Jurkat, Clone E6-1 (cell line): ENCODE data around the gene PRPF38A.

Experiments
- DNase-seq: peaks from one replicate; pipeline ENCODE4 v3.0.0-alpha.2; 2011; ENCODE audit warnings: low read depth, low spot score
- H3K4me3 ChIP-seq: 2 replicates; pipeline ENCODE4 v1.5.1; 2011; ENCODE audit warnings: mild to moderate bottlenecking, low read length, control low read depth, moderate library complexity

Gene PRPF38A

GRCh38 chr1:52386458-52386857, 17.9 kb upstream of the PRPF38A start:
- H3K4me3 ChIP-seq = no peak overlapping the region

GRCh38 chr1:52393174-52393573, 11.2 kb upstream of the PRPF38A start:
- H3K4me3 ChIP-seq = no peak overlapping the region

More at GRCh38 chr1:52386458-52386857, 17.9 kb upstream of the PRPF38A start:
- no peak for DNase-seq

GRCh38 chr1:52399629-52400028, 4.8 kb upstream of the PRPF38A start:
- H3K4me3 ChIP-seq = no peak overlapping the region
- DNase-seq = no peak

More at GRCh38 chr1:52393174-52393573, 11.2 kb upstream of the PRPF38A start:
- no peak for DNase-seq

GRCh38 chr1:52400131-52400530, 4.3 kb upstream of the PRPF38A start:
- DNase-seq = no peak
- H3K4me3 ChIP-seq = no peak overlapping the region

GRCh38 chr1:52402860-52403240, 1.6 kb upstream of the PRPF38A start:
- H3K4me3 ChIP-seq = peak overlapping the region; percentile 99
- DNase-seq = no peak

GRCh38 chr1:52403566-52404115, 761 bp upstream of the PRPF38A start:
- peak; percentile 65 for DNase-seq
- peak overlapping the region; percentile 99 for H3K4me3 ChIP-seq

GRCh38 chr1:52404975-52405338, 555 bp downstream of the PRPF38A start:
- DNase-seq = no peak
- H3K4me3 ChIP-seq = peak overlapping the region; percentile 99

- no peak overlapping the region for H3K4me3 ChIP-seq
- DNase-seq = no peak
Observed at GRCh38 chr1:52413410-52413989, 9.1 kb downstream of the PRPF38A start.

GRCh38 chr1:52414942-52415341, 10.5 kb downstream of the PRPF38A start:
- H3K4me3 ChIP-seq = no peak overlapping the region
- no peak for DNase-seq

GRCh38 chr1:52416811-52417210, 12.4 kb downstream of the PRPF38A start:
- H3K4me3 ChIP-seq = no peak overlapping the region
- no peak for DNase-seq

- no peak overlapping the region for H3K4me3 ChIP-seq
Observed at GRCh38 chr1:52420713-52421112, 16.3 kb downstream of the PRPF38A start.

GRCh38 chr1:52423055-52423454, 18.7 kb downstream of the PRPF38A start:
- no peak for DNase-seq
- H3K4me3 ChIP-seq = no peak overlapping the region

More at GRCh38 chr1:52420713-52421112, 16.3 kb downstream of the PRPF38A start:
- DNase-seq = no peak

GRCh38 chr1:52423771-52424170, 19.4 kb downstream of the PRPF38A start:
- H3K4me3 ChIP-seq = peak overlapping the region; percentile 29
- DNase-seq = peak; percentile 92

- H3K4me3 ChIP-seq = peak overlapping the region; percentile 29
- DNase-seq = peak; percentile 81
Observed at GRCh38 chr1:52424231-52424636, 19.8 kb downstream of the PRPF38A start.

GRCh38 chr1:52424813-52425212, 20.4 kb downstream of the PRPF38A start:
- peak; percentile 58 for DNase-seq
- H3K4me3 ChIP-seq = peak overlapping the region; percentile 29

- no peak overlapping the region for H3K4me3 ChIP-seq
- no peak for DNase-seq
Observed at GRCh38 chr1:52426371-52426770, 22.0 kb downstream of the PRPF38A start.

- H3K4me3 ChIP-seq = no peak overlapping the region
- no peak for DNase-seq
Observed at GRCh38 chr1:52427152-52427551, 22.8 kb downstream of the PRPF38A start.

- no peak for DNase-seq
- H3K4me3 ChIP-seq = no peak overlapping the region
Observed at GRCh38 chr1:52432807-52433206, 28.4 kb downstream of the PRPF38A start.

- no peak overlapping the region for H3K4me3 ChIP-seq
- no peak for DNase-seq
Observed at GRCh38 chr1:52435211-52435610, 30.8 kb downstream of the PRPF38A start.

- no peak for DNase-seq
- no peak overlapping the region for H3K4me3 ChIP-seq
Observed at GRCh38 chr1:52435650-52436049, 31.2 kb downstream of the PRPF38A start.

GRCh38 chr1:52436817-52437216, 32.4 kb downstream of the PRPF38A start:
- DNase-seq = no peak
- H3K4me3 ChIP-seq = no peak overlapping the region
